Measurements from ENCODE around the gene COX4I2.

COX4I2 gene

DNA sequence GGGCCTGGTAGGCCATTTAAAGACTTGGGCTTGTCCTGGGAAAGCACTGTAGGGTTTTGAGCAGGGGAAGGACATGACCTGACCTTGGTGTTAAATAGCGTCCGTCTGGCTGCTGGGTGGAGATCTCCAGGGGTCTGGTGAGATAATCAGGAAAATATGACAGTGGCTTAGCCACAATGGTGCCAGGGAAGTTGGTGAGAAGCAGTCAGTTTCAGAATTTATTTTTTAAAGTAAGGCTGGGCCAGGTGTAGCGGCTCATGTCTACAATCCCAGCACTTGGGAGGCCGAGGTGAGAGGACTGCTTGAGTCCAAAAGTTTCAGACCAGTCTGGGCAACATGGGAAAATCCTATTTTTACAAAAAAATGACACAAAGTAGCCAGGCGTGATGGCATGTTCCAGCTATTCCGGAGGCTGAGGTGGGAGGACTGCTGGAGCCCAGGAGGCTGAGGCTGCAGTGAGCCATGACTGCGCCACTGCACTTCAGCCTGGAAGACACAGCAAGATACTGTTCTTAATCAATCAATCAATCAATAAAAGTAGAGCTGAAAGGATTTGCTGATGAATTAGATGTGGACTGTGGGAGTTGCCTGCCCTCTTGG, 43.5 kb downstream of the COX4I2 start:
- TF ChIP-seq CTCF (IDR thresholded peaks at IDR 0.05; ENCODE audit: low read depth, low read length, missing control alignments): no peak
- Histone ChIP-seq H3K4me3 (ENCODE audit: low read depth, low read length) (no peak overlapping the region), H3K27me3 (replicated peaks) (no peaks in the 10 kb centered on the region), H3K36me3 (replicated peaks) (peaks cover 24% of the 10 kb centered on the region), H3K27ac (no peak overlapping the region)
- in situ Hi-C loops (cut with HindIII; ENCODE audit: low pct_ligation_motif_present, low sequenced_read_pairs): no loop called here
- DNase-seq: no peak

DNA sequence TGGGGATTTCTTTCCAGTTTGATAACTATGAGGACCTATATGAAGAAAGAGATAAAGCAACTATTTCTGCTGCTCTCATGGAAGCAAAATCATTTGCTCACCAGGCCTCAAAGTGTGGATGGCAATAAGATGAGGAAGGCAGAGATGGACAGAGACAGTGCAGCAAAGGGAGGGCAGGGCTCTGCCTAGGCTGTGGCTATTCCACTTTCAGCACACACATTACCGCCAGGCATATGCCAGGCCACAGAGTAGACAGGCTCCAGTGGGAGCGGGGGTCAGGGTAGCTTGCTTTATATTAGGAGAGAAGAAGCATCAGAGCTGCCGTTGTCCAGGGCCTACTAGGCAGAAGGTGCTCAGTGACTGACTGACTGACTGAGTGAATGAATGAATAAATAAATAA, 44.1 kb downstream of the COX4I2 start:
- H3K27ac ChIP-seq: no peak overlapping the region
- no peak overlapping the region for H3K4me3 ChIP-seq (ENCODE audit: low read depth, low read length)
- no peak for TF ChIP-seq CTCF (IDR thresholded peaks at IDR 0.05; ENCODE audit: low read depth, low read length, missing control alignments)
- no peaks in the 10 kb centered on the region for H3K27me3 ChIP-seq (replicated peaks)
- in situ Hi-C loops (cut with HindIII; ENCODE audit: low pct_ligation_motif_present, low sequenced_read_pairs): no loop called here
- no peak for DNase-seq
- peaks cover 28% of the 10 kb centered on the region for H3K36me3 ChIP-seq (replicated peaks)

DNA sequence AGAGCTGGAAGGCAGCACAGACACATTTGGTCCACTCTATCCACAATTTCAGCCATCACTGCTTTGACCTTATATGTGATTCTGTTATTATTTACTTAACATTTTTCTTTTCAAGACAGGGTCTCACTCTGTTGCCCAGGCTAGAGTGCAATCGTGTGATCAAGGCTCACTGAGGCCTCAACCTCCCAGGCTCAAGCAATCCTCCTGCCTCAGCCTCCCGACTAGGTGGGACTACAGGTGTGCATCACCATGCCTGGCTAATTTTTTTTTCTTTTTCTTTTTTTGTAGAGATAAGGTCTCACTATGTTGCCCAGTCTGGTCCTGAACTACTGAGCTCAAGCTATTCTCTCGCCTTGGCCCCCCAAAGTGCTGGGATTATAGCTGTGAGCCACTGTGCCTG, 44.6 kb downstream of the COX4I2 start:
- Histone ChIP-seq H3K27me3 (replicated peaks) (no peaks in the 10 kb centered on the region), H3K36me3 (replicated peaks) (peaks cover 31% of the 10 kb centered on the region), H3K27ac (no peak overlapping the region), H3K4me3 (ENCODE audit: low read depth, low read length) (no peak overlapping the region)
- in situ Hi-C loops (cut with HindIII; ENCODE audit: low pct_ligation_motif_present, low sequenced_read_pairs): no loop called here
- no peak for DNase-seq
- no peak for TF ChIP-seq CTCF (IDR thresholded peaks at IDR 0.05; ENCODE audit: low read depth, low read length, missing control alignments)

GRCh38 chr20:31682927-31683326, 45.2 kb downstream of the COX4I2 start:
- no peak for TF ChIP-seq CTCF (IDR thresholded peaks at IDR 0.05; ENCODE audit: low read depth, low read length, missing control alignments)
- H3K36me3 ChIP-seq (replicated peaks): peaks cover 28% of the 10 kb centered on the region
- no peak for DNase-seq
- no peak overlapping the region for H3K4me3 ChIP-seq (ENCODE audit: low read depth, low read length)
- no peak overlapping the region for H3K27ac ChIP-seq
- no peaks in the 10 kb centered on the region for H3K27me3 ChIP-seq (replicated peaks)
- in situ Hi-C loops (cut with HindIII; ENCODE audit: low pct_ligation_motif_present, low sequenced_read_pairs): no loop called here

- in situ Hi-C loops (cut with HindIII; ENCODE audit: low pct_ligation_motif_present, low sequenced_read_pairs): no loop called here
- Histone ChIP-seq H3K27ac (no peak overlapping the region), H3K36me3 (replicated peaks) (peaks cover 22% of the 10 kb centered on the region), H3K27me3 (replicated peaks) (no peaks in the 10 kb centered on the region), H3K4me3 (ENCODE audit: low read depth, low read length) (no peak overlapping the region)
- TF ChIP-seq CTCF (IDR thresholded peaks at IDR 0.05; ENCODE audit: low read depth, low read length, missing control alignments): no peak
- DNase-seq: no peak
Observed at GRCh38 chr20:31684153-31685015, 46.7 kb downstream of the COX4I2 start.
